Measurements from ENCODE around the gene ACBD6.

Gene ACBD6

DNA sequence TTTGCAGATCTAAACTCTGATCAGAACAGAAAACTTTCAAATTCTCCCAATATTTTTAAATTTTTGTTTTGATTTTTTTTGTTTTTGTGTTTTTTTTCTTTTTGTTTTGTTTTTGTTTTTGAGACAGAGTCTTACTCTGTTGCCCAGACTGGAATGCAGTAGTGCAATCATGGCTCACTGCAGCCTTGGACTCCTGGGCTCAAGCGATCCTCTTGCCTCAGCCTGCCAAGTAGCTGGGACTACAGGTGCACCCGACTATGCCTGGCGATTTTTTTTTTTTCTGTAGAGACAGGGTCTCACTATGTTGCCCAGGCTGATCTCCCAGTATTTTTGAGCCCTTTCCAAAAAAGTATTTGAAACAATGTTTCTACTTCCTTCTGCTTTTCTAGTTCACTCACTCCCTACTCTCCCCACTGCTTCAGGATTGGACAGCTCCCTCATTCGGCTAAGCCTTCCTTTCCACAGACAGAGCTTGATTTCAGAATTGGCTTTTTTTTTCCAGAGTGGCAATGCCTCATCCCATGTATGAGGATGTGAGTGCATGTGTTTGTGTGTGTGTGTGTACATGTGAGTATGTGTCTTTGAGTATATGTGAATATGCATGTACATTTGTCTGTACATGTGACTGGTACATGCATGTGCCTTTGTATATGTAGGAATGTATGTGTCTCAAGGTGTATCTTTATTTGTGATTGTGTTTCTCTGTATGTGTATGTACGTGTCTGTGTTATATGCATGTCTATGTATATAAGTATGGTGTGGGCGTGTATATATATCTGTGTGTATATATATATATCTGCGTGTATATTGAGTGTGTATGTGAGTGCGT is 260.4 kb downstream of the ACBD6 start:
- Mint-ChIP-seq H3K4me1 (no peaks in the 10 kb centered on the region), H3K4me3 (no peak overlapping the region), H3K9me3 (no peaks in the 10 kb centered on the region), H3K36me3 (no peaks in the 10 kb centered on the region), H3K27ac (no peak overlapping the region), H3K27me3 (peaks cover 50 to 70% of the 10 kb centered on the region in 2 donors)
- no peak for DNase-seq
- no peak for ATAC-seq (replicated peaks)

DNA sequence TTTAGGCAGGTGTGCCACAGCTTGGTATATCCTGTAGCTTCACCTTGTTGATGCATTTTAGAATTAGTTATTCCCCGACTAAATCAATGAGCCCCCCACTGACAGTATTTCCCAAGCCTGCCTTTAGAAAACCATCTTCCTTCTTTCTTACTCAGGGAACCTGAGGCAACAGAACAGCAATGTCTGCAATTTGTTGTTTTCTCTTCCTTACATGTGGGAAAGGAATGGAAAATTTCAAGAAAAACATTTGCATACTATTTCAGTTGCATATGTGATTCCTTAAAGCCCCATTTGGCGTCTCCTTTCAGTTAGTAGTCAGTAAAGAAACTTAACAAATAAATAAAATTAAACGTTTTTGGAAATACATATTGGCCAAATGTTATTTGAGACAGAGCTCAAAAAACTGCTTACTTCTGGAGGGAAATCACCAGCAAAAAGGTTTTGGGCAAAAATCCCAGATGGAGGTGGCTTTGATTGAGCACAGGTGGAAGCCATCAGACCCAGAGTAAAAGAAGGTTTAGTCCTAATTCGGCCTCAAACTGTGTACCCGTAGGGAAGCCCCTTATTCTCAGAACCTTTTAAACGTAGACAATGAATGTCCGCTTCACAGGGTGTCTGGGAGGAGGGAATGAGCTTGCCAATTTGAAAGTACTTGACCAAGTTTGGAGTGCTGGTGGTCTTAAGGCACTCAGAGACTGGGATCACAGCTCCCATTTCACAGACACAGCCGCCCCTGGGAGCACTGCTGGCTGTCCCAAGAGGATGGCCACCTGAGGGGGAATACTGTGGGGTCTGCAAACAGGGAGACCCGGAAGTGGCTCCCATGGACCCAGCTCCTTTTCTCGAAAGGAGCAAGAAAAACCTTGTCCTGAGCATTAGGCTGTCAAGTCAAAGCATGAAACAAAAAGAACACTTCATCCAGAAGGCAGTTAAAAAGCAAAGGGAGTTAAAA is 263.0 kb downstream of the ACBD6 start:
- ATAC-seq (replicated peaks) (no peak), DNase-seq (no peak)
- Mint-ChIP-seq H3K36me3 (no peaks in the 10 kb centered on the region), H3K27ac (no peak overlapping the region), H3K27me3 (peaks cover 68 to 88% of the 10 kb centered on the region in 2 donors), H3K9me3 (no peaks in the 10 kb centered on the region), H3K4me1 (peaks cover 12 to 24% of the 10 kb centered on the region in 2 donors), H3K4me3 (no peak overlapping the region)

DNA sequence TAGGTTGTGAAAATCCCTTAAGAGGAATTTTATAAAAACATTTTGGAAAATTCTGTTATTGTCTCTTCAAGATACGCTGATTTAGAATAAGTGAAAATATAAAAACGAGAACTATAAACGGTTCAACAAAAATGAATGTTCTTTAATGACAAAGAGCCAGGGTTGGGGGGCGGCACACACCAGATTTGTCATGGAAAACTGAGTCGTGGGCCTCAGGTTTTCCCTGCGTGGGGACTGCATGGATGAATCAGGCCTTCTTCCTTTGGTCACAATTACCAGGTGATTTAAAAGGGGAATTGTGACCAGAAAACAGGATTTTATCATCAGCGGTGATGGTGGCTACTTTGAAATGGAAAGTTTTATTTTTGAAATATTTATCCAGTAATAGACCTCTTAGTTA is 263.7 kb downstream of the ACBD6 start:
- H3K27ac Mint-ChIP-seq: no peak overlapping the region
- ATAC-seq (replicated peaks): no peak

More for the DNA sequence above, 263.7 kb downstream of the ACBD6 start:
- Mint-ChIP-seq H3K36me3 (no peaks in the 10 kb centered on the region), H3K9me3 (no peaks in the 10 kb centered on the region), H3K27me3 (peaks cover 76 to 88% of the 10 kb centered on the region in 2 donors), H3K4me1 (peaks cover 17 to 31% of the 10 kb centered on the region in 2 donors), H3K4me3 (no peak overlapping the region)
- no peak for DNase-seq

Data from stimulated activated naive B cell treated with anti-CD40 and anti-IgM and Interleukin-4, amounts not matched to agents 10 μg/mL and 1 μg/mL and 100 μg/mL, for 72 hours (primary cell).